NCI-H345 (cell line): ENCODE data around the gene DMKN.
"Not testable (repeated sequence)": the region's sequence is repeated elsewhere in the genome, so short reads cannot be mapped to it uniquely, and the experiment has no call there.

Experiments
- DNase-seq: peaks from one replicate; lab custom pipeline; 2025; lab: John Stamatoyannopoulos, UW

The DMKN gene

GRCh38 chr19:35498220-35498619, 15.2 kb downstream of the DMKN start:
- DNase-seq: no peak

- no peak for DNase-seq
Measured at GRCh38 chr19:35497406-35497805, 16.0 kb downstream of the DMKN start.

GRCh38 chr19:35495107-35496064, 18.1 kb downstream of the DMKN start:
- peak; percentile 77 for DNase-seq

GRCh38 chr19:35493971-35494370, 19.5 kb downstream of the DMKN start:
- no peak for DNase-seq

- no peak for DNase-seq
Measured at GRCh38 chr19:35491836-35492360, 21.6 kb downstream of the DMKN start.

GRCh38 chr19:35490364-35490763, 23.1 kb downstream of the DMKN start, which contains the start of gene KRTDAP:
Gene KRTDAP, minus strand, starts transcription at chr19:35490464. Its CDS starts 22 bp downstream, at chr19:35490442.
- DNase-seq: no peak

- no peak for DNase-seq
Measured at GRCh38 chr19:35488677-35489076, 24.8 kb downstream of the DMKN start.

- DNase-seq: no peak
Measured at GRCh38 chr19:35487656-35488182, 25.7 kb downstream of the DMKN start.

- DNase-seq: no peak
Measured at GRCh38 chr19:35486268-35486708, 27.2 kb downstream of the DMKN start.

- peak; percentile 27 for DNase-seq
Measured at GRCh38 chr19:35484252-35485036, 29.0 kb downstream of the DMKN start.

- no peak for DNase-seq
Measured at GRCh38 chr19:35483089-35483488, 30.4 kb downstream of the DMKN start.

GRCh38 chr19:35478794-35479677, 34.4 kb downstream of the DMKN start:
- peak; percentile 95 for DNase-seq

- no peak for DNase-seq
Measured at GRCh38 chr19:35476149-35476548, 37.3 kb downstream of the DMKN start.

- DNase-seq: not testable (repeated sequence)
Measured at GRCh38 chr19:35474594-35474993, 38.9 kb downstream of the DMKN start.

GRCh38 chr19:35474104-35474503, 39.3 kb downstream of the DMKN start:
- no peak for DNase-seq

- no peak for DNase-seq
Measured at GRCh38 chr19:35471946-35472345, 41.5 kb downstream of the DMKN start.

- not testable (repeated sequence) for DNase-seq
Measured at GRCh38 chr19:35471075-35471474, 42.4 kb downstream of the DMKN start.

GRCh38 chr19:35470128-35470527, 43.3 kb downstream of the DMKN start:
- DNase-seq: no peak

GRCh38 chr19:35468637-35469036, 44.8 kb downstream of the DMKN start:
- peak; percentile 76 for DNase-seq

GRCh38 chr19:35466259-35466658, 47.2 kb downstream of the DMKN start:
- DNase-seq: no peak

- not testable (repeated sequence) for DNase-seq
Measured at GRCh38 chr19:35462956-35463355, 50.5 kb downstream of the DMKN start.
